SJCRH30 (cell line): ENCODE results near the gene PREX1. TPM values are rescaled to one million over a fixed set of nuclear protein-coding genes. Genes with fewer than 3 reads are reported as not detected.

Source experiments
- DNase-seq, 2 experiments: peaks; one replicate each; pipeline ENCODE4 v3.0.0-alpha.2; 2015 to 2020
- H3K27ac ChIP-seq: fragments of 250-450 bp; sonication (Bioruptor Pico); 2 replicates; pipeline ENCODE4 v1.5.1; 2020; ENCODE audit warnings: mild to moderate bottlenecking, moderate library complexity
- H3K27me3 ChIP-seq: fragments of 250-450 bp; sonication (Bioruptor Pico); 2 replicates; pipeline ENCODE4 v1.5.1; 2020; ENCODE audit warnings: mild to moderate bottlenecking, moderate library complexity
- H3K36me3 ChIP-seq: fragments of 250-450 bp; sonication (Bioruptor Pico); 2 replicates; pipeline ENCODE4 v1.5.1; 2020; ENCODE audit warnings: mild to moderate bottlenecking, moderate library complexity
- H3K4me1 ChIP-seq: fragments of 250-450 bp; sonication (Bioruptor Pico); 2 replicates; pipeline ENCODE4 v1.5.1; 2020; ENCODE audit warnings: mild to moderate bottlenecking, moderate library complexity
- H3K4me3 ChIP-seq: fragments of 250-450 bp; sonication (Bioruptor Pico); 2 replicates; pipeline ENCODE4 v1.5.1; 2020; ENCODE audit warnings: mild to moderate bottlenecking, moderate library complexity
- H3K9me3 ChIP-seq: fragments of 250-450 bp; sonication (Bioruptor Pico); replicated peaks from 2 replicates; pipeline ENCODE4 v1.5.1; 2020; ENCODE audit warnings: mild to moderate bottlenecking, moderate library complexity
- total RNA-seq: library from RNA; depleted of rRNA; stranded (reverse); fragments of >200 nt; shearing (Covaris generic); gene quantifications from 2 replicates; pipeline ENCODE4 v1.2.3, GENCODE V29; 2014

The PREX1 gene
- total RNA-seq, 1 experiment from 2014 or later: 88.9 TPM

DNA sequence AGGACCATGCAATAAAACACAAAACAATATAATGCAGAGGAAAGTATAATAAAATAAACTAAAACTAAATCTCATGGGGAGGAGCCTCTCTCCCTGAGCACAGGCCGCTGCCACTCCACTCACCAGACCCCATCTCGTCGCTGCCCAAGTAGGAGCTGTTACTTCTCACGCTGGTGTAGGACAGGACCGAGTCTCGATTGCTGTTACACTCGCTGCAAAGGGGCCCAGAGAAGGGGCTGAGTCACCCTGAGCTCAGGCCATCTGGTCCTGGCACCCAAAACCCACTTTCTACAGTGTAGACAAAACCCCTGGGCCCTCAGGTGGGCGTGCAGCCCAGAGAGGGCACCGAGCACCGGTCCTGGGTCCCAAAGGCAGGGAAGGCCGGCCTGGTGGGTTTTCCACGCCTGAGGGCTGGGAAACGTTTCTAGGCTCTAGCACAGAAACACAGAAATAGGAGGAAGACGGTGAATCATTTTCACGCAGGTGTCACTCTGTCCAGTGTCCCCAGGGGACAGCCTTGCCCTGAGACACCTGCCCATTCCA, 183.4 kb downstream of the PREX1 start:
- no peak overlapping the region for H3K4me3 ChIP-seq
- H3K9me3 ChIP-seq: no peaks in the 10 kb centered on the region
- H3K27me3 ChIP-seq: no peaks in the 10 kb centered on the region
- H3K4me1 ChIP-seq: no peaks in the 10 kb centered on the region
- H3K27ac ChIP-seq: no peak overlapping the region
- DNase-seq: no peak
- H3K36me3 ChIP-seq: peaks cover 83% of the 10 kb centered on the region

DNA sequence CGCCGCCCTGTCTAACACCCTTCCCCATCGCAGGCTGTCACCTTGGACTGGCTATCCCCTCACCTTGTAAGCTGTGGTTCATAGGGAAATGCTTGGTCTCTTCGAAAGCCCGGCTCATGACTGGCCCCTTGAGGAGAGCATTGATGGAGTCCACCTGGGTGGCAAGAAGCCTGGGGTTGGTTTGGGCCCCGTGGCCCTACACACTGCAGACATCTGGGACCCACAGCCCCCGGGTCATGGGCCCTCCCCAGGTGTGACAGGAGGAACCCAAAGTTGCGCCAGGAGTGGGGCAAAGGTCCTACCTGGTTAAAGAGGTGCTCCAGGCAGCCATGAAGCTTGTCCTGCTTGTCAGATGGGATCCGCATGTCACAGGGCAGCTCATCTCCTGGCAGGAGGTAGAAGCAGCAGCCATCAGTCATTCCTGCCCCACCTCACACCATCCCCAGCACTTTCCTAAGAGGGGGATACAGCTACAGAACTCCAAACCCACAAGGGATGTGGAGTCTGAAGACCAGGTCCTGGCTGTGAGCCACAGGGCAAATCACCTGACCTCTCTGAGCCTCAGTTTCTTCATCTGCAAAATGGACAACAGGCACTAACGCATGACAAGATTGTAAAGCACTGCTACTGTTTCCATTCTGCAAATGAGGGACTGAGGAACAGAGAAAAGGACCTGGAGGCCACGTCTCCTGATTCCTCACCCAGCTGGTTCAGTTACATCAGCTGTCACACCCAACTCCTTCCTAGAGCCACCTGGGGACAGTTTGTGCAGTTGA, 185.5 kb downstream of the PREX1 start:
- H3K27me3 ChIP-seq: no peaks in the 10 kb centered on the region
- no peaks in the 10 kb centered on the region for H3K4me1 ChIP-seq
- no peak for DNase-seq
- H3K27ac ChIP-seq: no peak overlapping the region
- H3K36me3 ChIP-seq: peaks cover 79% of the 10 kb centered on the region
- H3K4me3 ChIP-seq: no peak overlapping the region
- no peaks in the 10 kb centered on the region for H3K9me3 ChIP-seq

DNA sequence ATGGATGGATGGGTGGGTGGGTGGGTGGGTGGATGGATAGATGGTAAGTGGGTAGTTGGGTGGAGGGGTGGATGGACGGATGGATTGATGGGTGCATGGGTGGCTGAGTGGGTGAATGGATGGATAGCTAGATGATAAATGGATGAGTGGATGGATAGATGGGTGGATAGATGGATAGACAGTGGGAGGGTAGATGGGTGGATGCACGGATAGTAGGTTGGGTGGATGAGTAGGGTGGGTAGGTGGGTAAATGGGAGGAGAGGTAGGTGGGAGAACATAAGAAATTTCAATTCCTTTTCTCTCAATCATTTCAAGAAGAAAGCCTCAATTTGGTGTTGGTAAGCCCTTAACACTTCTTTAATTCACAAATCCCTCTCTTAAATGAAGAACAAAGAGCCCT, 186.9 kb downstream of the PREX1 start:
- H3K27me3 ChIP-seq: no peaks in the 10 kb centered on the region
- no peak overlapping the region for H3K27ac ChIP-seq
- peaks cover 74% of the 10 kb centered on the region for H3K36me3 ChIP-seq
- no peaks in the 10 kb centered on the region for H3K4me1 ChIP-seq
- no peak for DNase-seq
- no peaks in the 10 kb centered on the region for H3K9me3 ChIP-seq
- H3K4me3 ChIP-seq: no peak overlapping the region

DNA sequence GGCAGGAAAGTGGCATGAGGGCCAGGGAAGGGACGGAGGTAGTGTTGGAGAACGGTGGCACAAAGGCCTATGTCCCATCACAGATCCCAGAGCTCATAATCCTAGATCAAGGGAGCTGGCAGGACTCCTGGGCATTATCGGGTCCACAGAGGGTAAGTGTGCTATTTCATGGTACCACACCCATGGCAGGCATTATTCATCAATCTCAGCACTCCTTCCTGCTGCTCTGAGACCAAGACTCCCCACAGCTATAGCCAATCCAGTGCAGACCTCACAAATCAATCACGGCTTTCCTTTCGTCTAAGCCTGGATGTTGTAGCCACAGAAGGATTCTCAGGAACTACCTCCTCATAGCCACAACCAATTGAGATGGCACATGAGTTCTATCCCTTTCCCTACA, 187.9 kb downstream of the PREX1 start:
- no peak for DNase-seq
- H3K9me3 ChIP-seq: no peaks in the 10 kb centered on the region
- no peaks in the 10 kb centered on the region for H3K4me1 ChIP-seq
- H3K4me3 ChIP-seq: no peak overlapping the region
- H3K36me3 ChIP-seq: peaks cover 64% of the 10 kb centered on the region
- H3K27me3 ChIP-seq: no peaks in the 10 kb centered on the region
- H3K27ac ChIP-seq: no peak overlapping the region

DNA sequence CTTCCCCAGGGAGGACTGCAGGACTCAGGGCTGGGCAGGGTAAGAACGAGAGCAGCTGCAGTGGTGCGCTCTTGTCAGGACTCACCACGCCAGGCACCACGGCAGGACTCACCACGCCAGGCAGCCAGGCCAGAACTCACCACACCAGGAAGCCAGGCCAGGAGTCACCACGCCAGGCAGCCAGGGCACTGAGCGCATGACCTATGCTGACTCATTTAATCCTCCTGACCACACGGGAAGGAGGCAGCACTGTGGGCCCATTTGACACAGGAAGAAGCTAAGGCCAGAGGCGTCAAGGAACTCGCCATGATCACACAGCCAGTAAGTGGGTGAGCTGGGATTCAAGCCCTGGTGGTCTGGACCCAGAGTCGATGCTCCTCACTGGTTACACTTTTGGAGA, 189.3 kb downstream of the PREX1 start:
- Histone ChIP-seq H3K27me3 (no peaks in the 10 kb centered on the region), H3K36me3 (peaks cover 51% of the 10 kb centered on the region), H3K9me3 (no peaks in the 10 kb centered on the region), H3K27ac (no peak overlapping the region), H3K4me1 (no peaks in the 10 kb centered on the region), H3K4me3 (no peak overlapping the region)
- DNase-seq: peak in 1 of 2 experiments; percentile 39

DNA sequence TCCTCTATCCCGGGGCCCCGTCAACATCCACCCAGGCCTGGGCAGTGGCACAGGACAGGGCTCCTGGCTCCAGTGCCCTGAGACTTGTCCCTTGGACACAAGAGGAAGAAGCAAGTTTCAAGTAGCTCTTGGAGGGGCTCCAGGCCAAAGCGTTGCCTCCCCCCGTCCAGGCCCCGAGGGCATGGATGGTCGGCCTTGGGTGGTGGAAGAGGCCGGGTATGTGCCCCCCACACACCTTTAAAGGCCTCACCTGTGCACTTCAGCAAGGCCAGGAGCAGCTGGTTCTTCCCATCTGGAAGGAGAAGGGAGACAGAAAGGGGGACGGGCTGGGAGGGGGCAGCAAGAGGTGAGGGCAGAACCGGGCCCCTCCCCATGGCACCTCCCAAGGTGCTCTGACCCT, 190.3 kb downstream of the PREX1 start:
- Histone ChIP-seq H3K9me3 (no peaks in the 10 kb centered on the region), H3K27ac (no peak overlapping the region), H3K4me1 (peaks cover 9% of the 10 kb centered on the region), H3K27me3 (no peaks in the 10 kb centered on the region), H3K36me3 (peaks cover 42% of the 10 kb centered on the region), H3K4me3 (no peak overlapping the region)
- no peak for DNase-seq

DNA sequence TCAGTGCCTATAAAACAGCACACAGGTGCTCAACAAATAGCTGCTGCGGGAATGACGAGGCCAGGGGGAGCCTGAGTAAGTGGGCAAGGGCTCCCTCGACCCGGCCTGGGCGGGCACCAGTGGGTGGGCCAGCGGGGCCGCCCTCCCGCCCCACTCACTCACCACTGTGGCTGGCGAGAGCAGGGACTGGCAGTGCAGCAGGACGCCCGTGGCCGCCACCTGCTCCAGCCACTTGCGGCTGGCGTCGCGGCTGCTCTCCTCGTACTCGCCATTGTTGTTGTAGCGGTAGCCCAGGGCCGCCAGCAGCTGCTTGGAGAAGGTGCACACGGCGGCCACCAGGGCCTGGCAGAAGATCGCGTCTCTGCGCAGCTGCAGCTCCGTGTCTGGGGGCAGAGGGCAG, 191.5 kb downstream of the PREX1 start:
- Histone ChIP-seq H3K4me1 (peaks cover 21% of the 10 kb centered on the region), H3K27me3 (no peaks in the 10 kb centered on the region), H3K4me3 (no peak overlapping the region), H3K27ac (no peak overlapping the region), H3K36me3 (peaks cover 40% of the 10 kb centered on the region), H3K9me3 (no peaks in the 10 kb centered on the region)
- DNase-seq: no peak

DNA sequence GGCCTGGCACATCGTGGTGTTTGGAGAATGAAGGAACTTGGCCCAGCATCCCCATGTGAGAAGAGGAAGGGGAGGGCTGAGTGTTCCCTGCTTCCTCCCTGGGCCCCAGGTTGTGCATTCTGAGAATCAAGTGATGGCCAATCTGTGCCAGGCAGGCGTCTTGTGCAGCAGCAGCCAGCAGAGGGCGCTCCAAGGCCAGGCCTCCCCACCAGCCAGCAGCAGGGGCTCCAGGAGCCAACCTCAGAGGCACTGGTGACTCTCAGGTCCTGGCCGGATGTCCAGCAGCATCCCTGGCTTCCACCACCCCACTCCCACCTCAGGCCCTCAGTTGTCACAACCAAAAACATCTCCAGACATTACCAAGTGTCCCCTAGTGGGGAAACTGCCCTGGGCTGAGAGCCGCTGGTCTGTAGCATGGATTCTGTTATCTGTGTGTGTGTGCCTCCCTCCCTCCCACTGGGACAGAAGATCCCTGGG, 192.0 kb downstream of the PREX1 start:
- DNase-seq: peak; percentile 80 to 89
- no peak overlapping the region for H3K4me3 ChIP-seq
- H3K4me1 ChIP-seq: peaks cover 26% of the 10 kb centered on the region
- H3K27me3 ChIP-seq: no peaks in the 10 kb centered on the region
- no peaks in the 10 kb centered on the region for H3K9me3 ChIP-seq
- no peak overlapping the region for H3K27ac ChIP-seq
- H3K36me3 ChIP-seq: peaks cover 36% of the 10 kb centered on the region

DNA sequence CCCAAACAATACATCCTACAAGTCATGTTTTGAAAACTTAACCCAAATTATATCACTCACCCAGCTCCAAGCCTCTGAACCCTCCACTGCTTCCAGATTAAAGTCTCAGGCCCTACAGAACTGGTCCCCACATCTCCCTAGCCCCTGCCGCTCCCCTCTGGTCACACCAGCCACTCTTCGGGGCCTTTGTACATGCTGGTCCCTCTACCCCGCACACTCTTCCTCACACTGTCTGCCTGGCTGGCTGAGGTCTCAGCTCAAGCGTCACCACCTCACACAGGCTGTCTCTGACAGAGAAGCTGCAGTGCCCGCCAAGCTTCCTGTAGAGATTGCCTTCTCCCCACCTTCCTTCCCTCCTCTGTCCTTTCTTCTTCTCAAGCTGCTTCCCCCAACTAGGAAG, 192.4 kb downstream of the PREX1 start:
- Histone ChIP-seq H3K9me3 (no peaks in the 10 kb centered on the region), H3K4me1 (peaks cover 29% of the 10 kb centered on the region), H3K4me3 (no peak overlapping the region), H3K36me3 (peaks cover 33% of the 10 kb centered on the region), H3K27ac (no peak overlapping the region), H3K27me3 (no peaks in the 10 kb centered on the region)
- DNase-seq: no peak

DNA sequence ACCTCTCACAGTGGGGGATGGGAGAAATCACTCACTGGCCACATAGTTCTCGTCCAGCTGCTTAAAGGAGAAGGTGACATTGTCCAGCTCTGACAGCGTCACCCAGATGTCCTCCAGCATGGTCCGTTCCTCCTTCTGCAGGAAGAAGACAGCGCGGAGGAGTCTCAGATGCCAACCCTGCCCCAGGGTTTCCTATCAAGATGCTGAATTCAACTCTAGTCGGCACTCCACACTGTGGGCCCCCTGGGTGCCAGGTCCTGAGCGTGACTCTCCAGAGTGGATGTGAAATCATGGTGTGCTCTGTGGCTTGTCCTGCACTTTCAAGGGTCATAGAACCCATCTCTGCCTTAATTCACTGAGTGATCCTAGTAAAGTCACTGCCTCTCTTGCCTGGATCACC, 193.2 kb downstream of the PREX1 start:
- Histone ChIP-seq H3K27ac (no peak overlapping the region), H3K4me3 (no peak overlapping the region), H3K27me3 (no peaks in the 10 kb centered on the region), H3K36me3 (peaks cover 30% of the 10 kb centered on the region), H3K9me3 (no peaks in the 10 kb centered on the region), H3K4me1 (peaks cover 31% of the 10 kb centered on the region)
- DNase-seq: no peak

DNA sequence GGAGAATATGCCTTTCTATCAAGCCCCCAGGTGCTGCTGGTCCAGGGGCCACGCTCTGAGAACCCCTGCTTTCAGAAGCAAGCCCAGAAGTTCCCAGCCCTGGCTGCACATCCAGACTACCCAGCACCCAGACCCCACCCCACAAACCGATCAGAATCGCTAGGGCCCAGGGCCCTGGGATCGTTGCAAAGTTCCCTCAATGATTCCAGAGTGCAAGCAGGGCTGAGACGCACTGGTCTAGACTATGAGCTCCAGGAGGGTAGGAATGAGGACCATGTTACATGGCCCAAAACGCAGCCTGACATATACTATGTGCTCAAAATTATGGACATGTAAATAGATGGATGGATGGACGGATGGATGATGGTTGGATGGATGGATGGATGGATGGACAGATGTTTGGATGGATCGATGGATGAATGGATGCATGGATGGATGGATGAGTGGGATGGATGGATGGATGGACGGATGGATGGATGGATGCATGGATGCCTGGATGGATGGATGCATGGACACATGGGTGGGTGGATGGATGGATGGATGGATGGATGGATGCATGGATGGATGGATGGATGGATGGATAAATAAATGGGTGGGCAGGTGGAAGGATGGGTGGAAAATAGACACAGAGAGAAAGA, 194.1 kb downstream of the PREX1 start:
- Histone ChIP-seq H3K4me3 (no peak overlapping the region), H3K27me3 (no peaks in the 10 kb centered on the region), H3K4me1 (peaks cover 38% of the 10 kb centered on the region), H3K9me3 (no peaks in the 10 kb centered on the region), H3K27ac (no peak overlapping the region), H3K36me3 (peaks cover 22% of the 10 kb centered on the region)
- no peak for DNase-seq

DNA sequence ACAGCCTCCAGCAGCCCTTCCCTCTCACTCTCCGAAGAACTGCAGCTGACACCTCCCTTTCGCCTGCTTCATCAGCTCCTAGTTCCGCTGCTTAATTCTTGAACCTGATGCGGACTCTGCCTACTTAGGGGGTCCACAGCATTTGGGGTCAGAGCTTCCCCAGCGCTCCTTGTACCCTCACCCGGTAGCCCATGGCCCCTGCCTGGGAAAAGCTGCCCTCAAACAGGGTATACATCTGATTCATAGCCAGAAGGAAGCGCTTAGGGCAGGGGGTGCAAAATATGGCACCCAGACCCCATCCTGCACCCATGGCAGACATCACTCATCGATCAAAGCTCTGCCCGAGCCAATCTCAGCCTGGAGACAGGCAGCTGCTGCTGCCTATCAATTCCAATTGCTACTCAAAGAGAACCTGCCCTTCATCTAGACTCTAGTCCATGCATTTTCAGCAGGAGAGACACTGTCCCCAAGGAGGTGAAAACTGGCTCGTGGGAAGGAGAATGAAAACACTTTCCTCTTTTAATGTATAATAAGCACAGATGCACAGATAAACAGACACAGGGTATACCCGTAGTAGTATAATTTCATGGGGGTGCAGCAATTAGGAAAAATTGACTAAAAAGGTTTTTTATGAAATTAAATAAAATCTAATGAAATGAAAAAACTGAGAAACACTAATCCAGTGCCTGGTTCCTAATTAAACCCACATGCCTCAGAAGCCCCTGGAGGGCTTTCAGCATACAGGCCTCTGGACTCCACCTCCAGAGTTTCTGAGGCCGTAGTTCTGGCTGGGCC, 194.8 kb downstream of the PREX1 start:
- Histone ChIP-seq H3K36me3 (peaks cover 16% of the 10 kb centered on the region), H3K27ac (no peak overlapping the region)
- peak; percentile 55 to 68 for DNase-seq

DNA sequence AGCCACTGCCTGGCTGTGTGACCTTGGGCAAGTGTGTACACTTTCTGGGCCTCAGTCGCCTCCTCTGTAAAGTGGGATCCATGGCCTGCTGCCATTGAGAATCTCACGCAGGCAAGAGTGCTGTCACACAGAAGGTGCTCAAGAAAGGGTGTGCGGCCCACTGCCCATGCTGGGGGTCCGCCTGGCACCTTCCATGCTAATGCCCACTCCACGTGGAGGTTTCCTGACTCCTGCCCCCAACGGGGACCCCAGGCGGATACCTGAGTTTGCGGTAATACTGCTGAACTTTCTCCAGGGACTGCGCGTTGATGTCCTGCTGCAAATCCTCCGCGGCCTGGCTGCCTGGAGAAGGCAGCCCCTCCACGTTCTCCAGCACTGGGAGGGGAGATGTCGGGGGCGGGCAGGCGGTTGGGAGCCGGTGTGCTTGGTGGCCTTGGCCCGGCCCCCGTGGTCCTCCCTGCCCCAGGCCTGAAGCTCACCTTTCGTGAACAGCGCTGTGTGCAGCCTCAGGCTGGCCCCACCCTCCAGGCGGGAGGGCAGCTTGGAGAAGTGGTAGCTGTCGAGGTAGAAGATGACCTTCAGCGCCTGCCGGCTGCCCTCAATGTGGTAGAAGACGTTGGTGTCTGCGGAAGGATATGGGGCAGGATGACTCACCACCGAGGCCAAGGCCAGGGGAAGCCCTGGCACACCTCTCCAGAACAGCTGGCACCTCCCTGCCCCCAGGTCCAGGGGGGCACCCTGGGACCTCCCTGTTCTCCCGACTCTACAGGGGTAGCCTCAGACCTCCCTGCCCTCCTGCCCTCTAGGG, 195.6 kb downstream of the PREX1 start:
- Histone ChIP-seq H3K27ac (peak overlapping the region; percentile 66), H3K36me3 (peaks cover 16% of the 10 kb centered on the region)
- peak in 1 of 2 experiments; percentile 33 for DNase-seq

More for the DNA sequence above, 194.8 kb downstream of the PREX1 start:
- no peaks in the 10 kb centered on the region for H3K27me3 ChIP-seq
- H3K4me3 ChIP-seq: no peak overlapping the region
- H3K9me3 ChIP-seq: no peaks in the 10 kb centered on the region
- peaks cover 42% of the 10 kb centered on the region for H3K4me1 ChIP-seq

More for the DNA sequence above, 195.6 kb downstream of the PREX1 start:
- H3K27me3 ChIP-seq: no peaks in the 10 kb centered on the region
- no peaks in the 10 kb centered on the region for H3K9me3 ChIP-seq
- H3K4me1 ChIP-seq: peaks cover 42% of the 10 kb centered on the region
- H3K4me3 ChIP-seq: no peak overlapping the region
